HCT116 (cell line): ENCODE measurements around the gene PANK1. TPM values are rescaled to one million over a fixed set of nuclear protein-coding genes. Genes with fewer than 3 reads are reported as not detected.

ENCODE experiments used
- ATAC-seq: fragments of 200-7000 bp; cut with Tn5 transposase; 2 replicates; pipeline ENCODE4 v1.9.1; 2020; ENCODE audit warnings: mild to moderate bottlenecking, moderate library complexity
- BruUV-seq: library from RNA; stranded (reverse); fragments of 400-500 nt; replicated peaks from 2 replicates; lab custom pipeline; 2021; lab: Mats Ljungman, UMichigan
- CTCF ChIA-PET: fragments of 300-600 bp; sonication (Branson Sonifier 250); formaldehyde crosslinking; loops from one replicate; lab custom pipeline; 2021; ENCODE audit warnings: antibody characterized with exemption; lab: Charles Lee
- POLR2A ChIA-PET: fragments of 300-600, 350-600 bp; sonication (Branson Sonifier 250); formaldehyde crosslinking; loops from one replicate; lab custom pipeline; 2021; ENCODE audit warnings: antibody characterized with exemption; lab: Charles Lee
- RAD21 ChIA-PET, 2 experiments: fragments of 300-600 bp; sonication (Branson Sonifier 250); formaldehyde crosslinking; loops; one replicate each; lab custom pipeline; 2023; ENCODE audit warnings: low total read pairs in 2 of 2; ENCODE audit not compliant: uncharacterized antibody in 2 of 2, unreplicated experiment in 2 of 2, low non-redundant PET in 1 of 2; lab: Charles Lee
- DNase-seq: peaks from one replicate; pipeline ENCODE4 v3.0.0-alpha.2; 2010; ENCODE audit warnings: low read depth, low spot score
- H2AFZ ChIP-seq: fragments of 200-600 bp; shearing (Covaris generic), sonication (generic); 2 replicates; pipeline ENCODE4 v1.6.1; 2017; ENCODE audit warnings: low read depth, mixed run types, mixed read lengths, antibody characterized with exemption, low read length; ENCODE audit not compliant: poor library complexity, severe bottlenecking
- H3K27ac ChIP-seq: 2 replicates; pipeline ENCODE4 v1.5.1; 2012; ENCODE audit warnings: low read depth, low read length
- H3K27me3 ChIP-seq: fragments of 200-600 bp; sonication (generic); 2 replicates; pipeline ENCODE4 v1.6.1; 2016; ENCODE audit warnings: mixed run types, low read length, mixed read lengths; ENCODE audit not compliant: insufficient read depth
- H3K36me3 ChIP-seq, 2 experiments: fragments of 200-500 bp in 1 of 2; fragments of 200-600 bp in 1 of 2; sonication (Bioruptor generic) in 1 of 2; sonication (generic) in 1 of 2; 2 replicates each; pipeline versions ENCODE4 v1.5.1 to v1.6.1; 2014 to 2016; ENCODE audit warnings: low read length in 2 of 2, inconsistent platforms in 1 of 2, mixed read lengths in 1 of 2, mixed run types in 1 of 2; ENCODE audit not compliant: insufficient read depth in 2 of 2, control insufficient read depth in 1 of 2
- H3K4me1 ChIP-seq, 2 experiments: fragments of 200-600 bp in 1 of 2; sonication (generic) in 1 of 2; 2 replicates each; pipeline versions ENCODE4 v1.5.1 to v1.6.1; 2012 to 2017; ENCODE audit warnings: low read length in 2 of 2, inconsistent platforms in 1 of 2, mild to moderate bottlenecking in 1 of 2, mixed read lengths in 1 of 2, mixed run types in 1 of 2, moderate library complexity in 1 of 2; ENCODE audit not compliant: insufficient read depth in 2 of 2, control insufficient read depth in 1 of 2
- H3K4me2 ChIP-seq: fragments of 200-600 bp; sonication (generic); 2 replicates; pipeline ENCODE4 v1.6.1; 2017; ENCODE audit warnings: mixed run types, low read length, mixed read lengths
- H3K4me3 ChIP-seq, 2 experiments: fragments of 200-600 bp in 1 of 2; sonication (generic) in 1 of 2; replicated peaks in 1 of 2; 2 replicates each; pipeline ENCODE4 v1.5.1; 2011 to 2016; ENCODE audit warnings: low read length in 2 of 2, control low read depth in 1 of 2, low read depth in 1 of 2, mild to moderate bottlenecking in 1 of 2, mixed read lengths in 1 of 2, mixed run types in 1 of 2
- H3K79me2 ChIP-seq: fragments of 200-600 bp; sonication (generic); 2 replicates; pipeline ENCODE4 v1.6.1; 2017; ENCODE audit warnings: mild to moderate bottlenecking, mixed run types, low read length, moderate library complexity, mixed read lengths; ENCODE audit not compliant: insufficient read depth
- H3K9ac ChIP-seq: fragments of 200-600 bp; sonication (generic); 2 replicates; pipeline ENCODE4 v1.6.1; 2016; ENCODE audit warnings: low read length, mixed read lengths
- H3K9me2 ChIP-seq: fragments of 200-600 bp; sonication (generic), shearing (Covaris generic); 2 replicates; pipeline ENCODE4 v1.6.1; 2017; ENCODE audit warnings: mixed run types, mild to moderate bottlenecking, moderate library complexity; ENCODE audit not compliant: insufficient read depth
- H3K9me3 ChIP-seq, 2 experiments: fragments of 200-500 bp in 1 of 2; fragments of 200-600 bp in 1 of 2; sonication (Bioruptor generic) in 1 of 2; sonication (generic) in 1 of 2; 2 replicates each; pipeline ENCODE4 v1.6.1; 2014 to 2017; ENCODE audit warnings: low read length in 2 of 2, mixed read lengths in 2 of 2, inconsistent platforms in 1 of 2, low read depth in 1 of 2, mild to moderate bottlenecking in 1 of 2, mixed run types in 1 of 2, moderate library complexity in 1 of 2; ENCODE audit not compliant: control insufficient read depth in 1 of 2, insufficient read depth in 1 of 2
- H4K20me1 ChIP-seq: fragments of 200-600 bp; sonication (generic), shearing (Covaris generic); 2 replicates; pipeline ENCODE4 v1.6.1; 2017; ENCODE audit warnings: mixed run types, mild to moderate bottlenecking, moderate library complexity; ENCODE audit not compliant: insufficient read depth
- ATF3 ChIP-seq: IDR thresholded peaks from 2 replicates; pipeline ENCODE4 v1.6.1; 2012
- CBX3 ChIP-seq: IDR thresholded peaks from 2 replicates; pipeline ENCODE4 v1.6.1; 2012; ENCODE audit warnings: low read depth
- CEBPB ChIP-seq: IDR thresholded peaks from 2 replicates; pipeline ENCODE4 v1.6.1; 2012; ENCODE audit warnings: low read depth
- CTCF ChIP-seq, 3 experiments: fragments of 200-600 bp in 1 of 3; sonication (generic) in 1 of 3; IDR thresholded peaks in 2 of 3; conservative IDR thresholded peaks in 1 of 3; 2 replicates each; pipeline ENCODE4 v1.5.1; 2012 to 2017; ENCODE audit warnings: low read depth in 2 of 3, low read length in 2 of 3, antibody characterized with exemption in 1 of 3, borderline replicate concordance in 1 of 3, control low read depth in 1 of 3, mild to moderate bottlenecking in 1 of 3, mixed read lengths in 1 of 3, mixed run types in 1 of 3, moderate library complexity in 1 of 3; ENCODE audit not compliant: insufficient read depth in 1 of 3
- EGR1 ChIP-seq: IDR thresholded peaks from 2 replicates; pipeline ENCODE4 v1.6.1; 2012; ENCODE audit warnings: low read depth
- ELF1 ChIP-seq: IDR thresholded peaks from 2 replicates; pipeline ENCODE4 v1.6.1; 2012; ENCODE audit warnings: low read depth, borderline replicate concordance
- EZH2phosphoT487 ChIP-seq: fragments of 200-600 bp; IDR thresholded peaks from 2 replicates; pipeline ENCODE4 v1.6.1; 2018; ENCODE audit warnings: antibody characterized with exemption, borderline replicate concordance
- FOSL1 ChIP-seq: IDR thresholded peaks from 2 replicates; pipeline ENCODE4 v1.6.1; 2012; ENCODE audit warnings: low read depth
- JUND ChIP-seq: IDR thresholded peaks from 2 replicates; pipeline ENCODE4 v1.6.1; 2012
- MAX ChIP-seq: IDR thresholded peaks from 2 replicates; pipeline ENCODE4 v1.6.1; 2012
- RAD21 ChIP-seq: IDR thresholded peaks from 2 replicates; pipeline ENCODE4 v1.6.1; 2012; ENCODE audit warnings: low read depth, mild to moderate bottlenecking
- SIN3A ChIP-seq: IDR thresholded peaks from 2 replicates; pipeline ENCODE4 v1.6.1; 2012; ENCODE audit warnings: low read depth
- SRF ChIP-seq: IDR thresholded peaks from 2 replicates; pipeline ENCODE4 v1.6.1; 2012; ENCODE audit warnings: low read depth
- TCF7L2 ChIP-seq: IDR thresholded peaks from 2 replicates; pipeline ENCODE4 v1.7.0; 2011; ENCODE audit warnings: borderline replicate concordance, inconsistent platforms; ENCODE audit not compliant: insufficient read depth, insufficient read length; ENCODE audit errors: extremely low read depth
- YY1 ChIP-seq: IDR thresholded peaks from 2 replicates; pipeline ENCODE4 v1.6.1; 2011; ENCODE audit warnings: low read length, low read depth, moderate library complexity, mild to moderate bottlenecking; ENCODE audit not compliant: insufficient replicate concordance; ENCODE audit errors: extremely low read depth
- ZFX ChIP-seq: fragments of 450-650 bp; IDR thresholded peaks from 2 replicates; pipeline ENCODE4 v1.6.1; 2017
- ZNF274 ChIP-seq: fragments of 200-500 bp; sonication (Bioruptor generic); IDR thresholded peaks from 2 replicates; pipeline ENCODE4 v1.6.1; 2014; ENCODE audit warnings: mild to moderate bottlenecking, low read depth, low read length, inconsistent platforms
- intact Hi-C: fragments of 100-400 bp; cut with micrococcal nuclease; formaldehyde crosslinking; loops from 2 replicates; pipeline ENCODE4 v1.10.0; 2022
- total RNA-seq: library from RNA; stranded (reverse); gene quantifications from one replicate; pipeline ENCODE4 v1.2.1, GENCODE V29; 2021; ENCODE audit not compliant: unreplicated experiment
- TF ChIP-seq, protein P1 (sequence below): IDR thresholded peaks from 2 replicates; pipeline ENCODE4 v1.6.1; 2012; ENCODE audit warnings: low read depth
- TF ChIP-seq, protein P2 (sequence below): IDR thresholded peaks from 2 replicates; pipeline ENCODE4 v1.6.1; 2011; ENCODE audit warnings: mild to moderate bottlenecking, low read length, moderate library complexity; ENCODE audit not compliant: insufficient replicate concordance; ENCODE audit errors: extremely low read depth

Gene PANK1
- total RNA-seq, 1 experiment from 2014 or later, result 6.4 TPM

GRCh38 chr10:89637113-89637512 lies 7.9 kb downstream of the PANK1 start:
- Histone ChIP-seq H3K4me3 (no peak overlapping the region), H3K4me1 (no peaks in the 10 kb centered on the region), H3K27ac (no peak overlapping the region), H3K79me2 (peaks cover 26% of the 10 kb centered on the region), H3K9me2 (no peaks in the 10 kb centered on the region), H3K9me3 (no peaks in the 10 kb centered on the region), H4K20me1 (no peaks in the 10 kb centered on the region), H3K9ac (no peak overlapping the region), H3K36me3 (no peaks in the 10 kb centered on the region), H2AFZ (no peak overlapping the region), H3K27me3 (no peaks in the 10 kb centered on the region), H3K4me2 (no peak overlapping the region)
- intact Hi-C loops, result no loop called here
- DNase-seq, result no peak
- CTCF ChIA-PET, result no interaction called here
- RAD21 ChIA-PET, result no interaction called here
- TF ChIP-seq ZNF274 (no peak), CEBPB (no peak), ATF3 (no peak), EGR1 (no peak), SIN3A (no peak), TCF7L2 (no peak), CTCF (IDR thresholded peaks at IDR 0.05 in 2 of 3, conservative IDR thresholded peaks at IDR 0.05 in 1 of 3; ENCODE audit: borderline replicate concordance in 1 of 3, insufficient read depth in 1 of 3, low read depth in 2 of 3, low read length in 2 of 3) (no peak), SRF (no peak), FOSL1 (no peak), YY1 (no peak), ELF1 (no peak), EZH2phosphoT487 (no peak), MAX (no peak), RAD21 (no peak), ZFX (no peak), CBX3 (no peak), JUND (no peak)
- TF ChIP-seq, protein P1, sequence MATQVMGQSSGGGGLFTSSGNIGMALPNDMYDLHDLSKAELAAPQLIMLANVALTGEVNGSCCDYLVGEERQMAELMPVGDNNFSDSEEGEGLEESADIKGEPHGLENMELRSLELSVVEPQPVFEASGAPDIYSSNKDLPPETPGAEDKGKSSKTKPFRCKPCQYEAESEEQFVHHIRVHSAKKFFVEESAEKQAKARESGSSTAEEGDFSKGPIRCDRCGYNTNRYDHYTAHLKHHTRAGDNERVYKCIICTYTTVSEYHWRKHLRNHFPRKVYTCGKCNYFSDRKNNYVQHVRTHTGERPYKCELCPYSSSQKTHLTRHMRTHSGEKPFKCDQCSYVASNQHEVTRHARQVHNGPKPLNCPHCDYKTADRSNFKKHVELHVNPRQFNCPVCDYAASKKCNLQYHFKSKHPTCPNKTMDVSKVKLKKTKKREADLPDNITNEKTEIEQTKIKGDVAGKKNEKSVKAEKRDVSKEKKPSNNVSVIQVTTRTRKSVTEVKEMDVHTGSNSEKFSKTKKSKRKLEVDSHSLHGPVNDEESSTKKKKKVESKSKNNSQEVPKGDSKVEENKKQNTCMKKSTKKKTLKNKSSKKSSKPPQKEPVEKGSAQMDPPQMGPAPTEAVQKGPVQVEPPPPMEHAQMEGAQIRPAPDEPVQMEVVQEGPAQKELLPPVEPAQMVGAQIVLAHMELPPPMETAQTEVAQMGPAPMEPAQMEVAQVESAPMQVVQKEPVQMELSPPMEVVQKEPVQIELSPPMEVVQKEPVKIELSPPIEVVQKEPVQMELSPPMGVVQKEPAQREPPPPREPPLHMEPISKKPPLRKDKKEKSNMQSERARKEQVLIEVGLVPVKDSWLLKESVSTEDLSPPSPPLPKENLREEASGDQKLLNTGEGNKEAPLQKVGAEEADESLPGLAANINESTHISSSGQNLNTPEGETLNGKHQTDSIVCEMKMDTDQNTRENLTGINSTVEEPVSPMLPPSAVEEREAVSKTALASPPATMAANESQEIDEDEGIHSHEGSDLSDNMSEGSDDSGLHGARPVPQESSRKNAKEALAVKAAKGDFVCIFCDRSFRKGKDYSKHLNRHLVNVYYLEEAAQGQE, result no peak
- TF ChIP-seq, protein P2, sequence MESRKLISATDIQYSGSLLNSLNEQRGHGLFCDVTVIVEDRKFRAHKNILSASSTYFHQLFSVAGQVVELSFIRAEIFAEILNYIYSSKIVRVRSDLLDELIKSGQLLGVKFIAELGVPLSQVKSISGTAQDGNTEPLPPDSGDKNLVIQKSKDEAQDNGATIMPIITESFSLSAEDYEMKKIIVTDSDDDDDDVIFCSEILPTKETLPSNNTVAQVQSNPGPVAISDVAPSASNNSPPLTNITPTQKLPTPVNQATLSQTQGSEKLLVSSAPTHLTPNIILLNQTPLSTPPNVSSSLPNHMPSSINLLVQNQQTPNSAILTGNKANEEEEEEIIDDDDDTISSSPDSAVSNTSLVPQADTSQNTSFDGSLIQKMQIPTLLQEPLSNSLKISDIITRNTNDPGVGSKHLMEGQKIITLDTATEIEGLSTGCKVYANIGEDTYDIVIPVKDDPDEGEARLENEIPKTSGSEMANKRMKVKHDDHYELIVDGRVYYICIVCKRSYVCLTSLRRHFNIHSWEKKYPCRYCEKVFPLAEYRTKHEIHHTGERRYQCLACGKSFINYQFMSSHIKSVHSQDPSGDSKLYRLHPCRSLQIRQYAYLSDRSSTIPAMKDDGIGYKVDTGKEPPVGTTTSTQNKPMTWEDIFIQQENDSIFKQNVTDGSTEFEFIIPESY, result no peak
- POLR2A ChIA-PET, result no interaction called here
- BruUV-seq, result no TSS peak
- no peak for ATAC-seq
